Neuronal stem cell (in vitro differentiated cells): ENCODE results near the gene NUMA1.

ENCODE experiments used
- DNase-seq: peaks from one replicate; pipeline ENCODE4 v3.0.0-alpha.2; 2013; ENCODE audit warnings: low spot score
- H2AFZ ChIP-seq: one replicate; pipeline ENCODE4 v1.6.1; 2013; ENCODE audit warnings: mild to moderate bottlenecking, low read length, inconsistent platforms
- H2AK5ac ChIP-seq: 2 replicates; pipeline ENCODE4 v1.6.1; 2013; ENCODE audit warnings: low read depth, mild to moderate bottlenecking, inconsistent platforms, low read length, moderate library complexity, mixed read lengths
- H2BK120ac ChIP-seq: 2 replicates; pipeline ENCODE4 v1.6.1; 2013; ENCODE audit warnings: low read depth, mild to moderate bottlenecking, inconsistent platforms, low read length, moderate library complexity, mixed read lengths
- H2BK12ac ChIP-seq: one replicate; pipeline ENCODE4 v1.6.1; 2013; ENCODE audit warnings: low read length, inconsistent platforms
- H2BK15ac ChIP-seq: 2 replicates; pipeline ENCODE4 v1.6.1; 2013; ENCODE audit warnings: mild to moderate bottlenecking, low read length, inconsistent platforms, mixed read lengths
- H2BK5ac ChIP-seq: one replicate; pipeline ENCODE4 v1.6.1; 2013; ENCODE audit warnings: inconsistent platforms, mild to moderate bottlenecking, low read length, moderate library complexity
- H3K14ac ChIP-seq: one replicate; pipeline ENCODE4 v1.6.1; 2013; ENCODE audit warnings: low read length, inconsistent platforms
- H3K18ac ChIP-seq: 2 replicates; pipeline ENCODE4 v1.6.1; 2013; ENCODE audit warnings: low read length, inconsistent platforms
- H3K23ac ChIP-seq: 2 replicates; pipeline ENCODE4 v1.6.1; 2013; ENCODE audit warnings: low read depth, mild to moderate bottlenecking, mixed read lengths, low read length, inconsistent platforms; ENCODE audit not compliant: poor library complexity
- H3K27ac ChIP-seq: replicated peaks from 3 replicates; pipeline ENCODE4 v1.5.1; 2013; ENCODE audit warnings: low read length, inconsistent platforms
- H3K27me3 ChIP-seq, 3 experiments: 2 replicates each; pipeline ENCODE4 v1.6.1; 2013; ENCODE audit warnings: low read length in 3 of 3, mild to moderate bottlenecking in 2 of 3, inconsistent platforms in 1 of 3, low read depth in 1 of 3, mixed read lengths in 1 of 3, moderate library complexity in 1 of 3; ENCODE audit not compliant: control insufficient read depth in 3 of 3, insufficient read depth in 3 of 3
- H3K36me3 ChIP-seq, 2 donors: replicated peaks in 1 of 2; 2 replicates each; pipeline ENCODE4 v1.6.1; 2013; ENCODE audit warnings: low read length in 2 of 2; ENCODE audit not compliant: control insufficient read depth in 2 of 2, insufficient read depth in 2 of 2
- H3K4ac ChIP-seq: 2 replicates; pipeline ENCODE4 v1.6.1; 2013; ENCODE audit warnings: inconsistent platforms, mild to moderate bottlenecking, low read length, moderate library complexity
- H3K4me1 ChIP-seq, 2 donors: 1 replicate in 1 of 2; 2 replicates in 1 of 2; pipeline ENCODE4 v1.6.1; 2013; ENCODE audit warnings: low read length in 2 of 2, low read depth in 1 of 2; ENCODE audit not compliant: control insufficient read depth in 2 of 2, insufficient read depth in 1 of 2
- H3K4me2 ChIP-seq: one replicate; pipeline ENCODE4 v1.6.1; 2013; ENCODE audit warnings: mild to moderate bottlenecking, low read length, inconsistent platforms; ENCODE audit not compliant: insufficient read depth, poor library complexity, severe bottlenecking
- H3K4me3 ChIP-seq, 2 donors: 2 replicates each; pipeline ENCODE4 v1.5.1; 2013; ENCODE audit warnings: low read length in 2 of 2, mild to moderate bottlenecking in 2 of 2, inconsistent platforms in 1 of 2, moderate library complexity in 1 of 2
- H3K79me1 ChIP-seq: one replicate; pipeline ENCODE4 v1.6.1; 2013; ENCODE audit warnings: low read depth, mild to moderate bottlenecking, inconsistent platforms, low read length, moderate library complexity
- H3K9ac ChIP-seq: one replicate; pipeline ENCODE4 v1.6.1; 2013; ENCODE audit warnings: mild to moderate bottlenecking, low read depth, low read length, inconsistent platforms; ENCODE audit not compliant: poor library complexity
- H3K9me3 ChIP-seq, 2 donors: replicated peaks in 1 of 2; 2 replicates each; pipeline versions ENCODE3 to v1.6.1; 2013; ENCODE audit warnings: low read length in 2 of 2, mild to moderate bottlenecking in 2 of 2, inconsistent platforms in 1 of 2, low read depth in 1 of 2, mixed read lengths in 1 of 2, moderate library complexity in 1 of 2; ENCODE audit not compliant: control insufficient read depth in 2 of 2, insufficient read depth in 1 of 2
- H4K8ac ChIP-seq: one replicate; pipeline ENCODE4 v1.6.1; 2013; ENCODE audit warnings: low read depth, mild to moderate bottlenecking, inconsistent platforms, low read length, moderate library complexity
- H4K91ac ChIP-seq: one replicate; pipeline ENCODE4 v1.6.1; 2013; ENCODE audit warnings: low read length, low read depth, mild to moderate bottlenecking, inconsistent platforms; ENCODE audit not compliant: poor library complexity
- WGBS, 2 donors: extraction: QIAGEN DNeasy Blood & Tissue Kit; methylation state at CpG; one replicate each; pipeline ENCODE4 v1.1.7; 2013; ENCODE audit warnings: missing lambda C conversion rate in 2 of 2, mixed read lengths in 1 of 2; ENCODE audit not compliant: insufficient read length in 2 of 2, insufficient replicate concordance in 1 of 2; ENCODE audit errors: extremely low coverage in 2 of 2; 5-methylcytosine and 5-hydroxymethylcytosine counted together

Gene NUMA1

DNA sequence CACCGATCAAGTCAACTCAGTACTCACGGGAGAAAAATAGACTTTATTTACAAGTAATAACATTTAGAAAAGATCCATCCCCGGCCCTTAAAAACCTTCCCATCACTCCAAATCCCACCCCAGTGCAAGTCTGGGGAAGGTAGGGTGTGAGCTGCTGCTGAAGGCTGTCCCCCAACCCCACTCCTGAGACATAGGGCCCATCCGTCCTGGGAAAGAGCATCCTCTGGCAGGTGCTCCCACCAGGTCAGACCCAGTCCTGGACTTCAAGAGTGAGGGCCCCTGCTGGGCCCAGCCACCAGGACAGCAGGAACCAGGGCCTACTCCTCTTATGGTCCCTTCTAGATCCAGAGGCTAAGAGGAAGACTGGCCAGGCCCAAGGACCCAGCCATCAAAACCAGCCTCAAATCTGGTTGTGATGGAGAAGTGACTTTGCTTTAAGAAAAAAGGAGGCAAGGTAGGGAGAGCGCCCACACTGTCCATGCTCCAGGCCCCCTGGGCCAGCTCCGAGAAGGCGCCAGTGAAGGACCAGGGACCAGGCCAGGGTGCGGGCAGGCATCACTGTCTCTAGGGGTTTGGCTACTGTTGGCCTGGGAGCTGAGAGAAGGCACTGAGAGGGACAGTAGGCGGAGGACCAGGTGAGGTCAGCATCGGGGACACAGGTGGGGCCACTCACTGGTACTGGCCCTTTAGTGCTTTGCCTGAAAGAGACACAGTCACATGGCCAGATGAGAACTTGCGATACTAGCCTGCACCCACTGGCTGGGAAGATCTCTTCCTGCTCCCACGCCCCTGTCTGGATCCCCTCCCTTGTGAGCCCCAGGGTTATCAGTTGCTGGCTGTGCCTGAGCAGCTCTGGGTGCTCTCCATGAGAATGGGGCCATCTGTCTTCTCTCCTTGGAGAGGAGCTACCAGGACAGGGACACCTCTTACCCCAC, 77.2 kb downstream of the NUMA1 start:
- no peak overlapping the region for H3K4me3 ChIP-seq
- no peak overlapping the region for H4K8ac ChIP-seq
- H3K79me1 ChIP-seq = no peaks in the 10 kb centered on the region
- DNase-seq = no peak
- H3K4me2 ChIP-seq = no peak overlapping the region
- H3K27me3 ChIP-seq = no peaks in the 10 kb centered on the region
- WGBS, 2 donors = no CpG with 5 or more reads among the region's 12 CpGs
- no peak overlapping the region for H4K91ac ChIP-seq
- peak overlapping the region; percentile 70 for H2BK5ac ChIP-seq
- peak overlapping the region; percentile 48 for H3K23ac ChIP-seq
- peaks cover 0 to 3% of the 10 kb centered on the region in 2 donors for H3K4me1 ChIP-seq
- no peak overlapping the region for H3K9ac ChIP-seq
- H3K18ac ChIP-seq = no peak overlapping the region
- no peaks in the 10 kb centered on the region for H3K9me3 ChIP-seq
- no peak overlapping the region for H2BK120ac ChIP-seq
- H2BK15ac ChIP-seq = no peak overlapping the region
- H2BK12ac ChIP-seq = no peak overlapping the region
- no peak overlapping the region for H2AFZ ChIP-seq
- H3K14ac ChIP-seq = no peak overlapping the region
- no peak overlapping the region for H3K4ac ChIP-seq
- H3K36me3 ChIP-seq = peaks cover 68 to 96% of the 10 kb centered on the region in 2 donors
- no peak overlapping the region for H2AK5ac ChIP-seq
- no peak overlapping the region for H3K27ac ChIP-seq

DNA sequence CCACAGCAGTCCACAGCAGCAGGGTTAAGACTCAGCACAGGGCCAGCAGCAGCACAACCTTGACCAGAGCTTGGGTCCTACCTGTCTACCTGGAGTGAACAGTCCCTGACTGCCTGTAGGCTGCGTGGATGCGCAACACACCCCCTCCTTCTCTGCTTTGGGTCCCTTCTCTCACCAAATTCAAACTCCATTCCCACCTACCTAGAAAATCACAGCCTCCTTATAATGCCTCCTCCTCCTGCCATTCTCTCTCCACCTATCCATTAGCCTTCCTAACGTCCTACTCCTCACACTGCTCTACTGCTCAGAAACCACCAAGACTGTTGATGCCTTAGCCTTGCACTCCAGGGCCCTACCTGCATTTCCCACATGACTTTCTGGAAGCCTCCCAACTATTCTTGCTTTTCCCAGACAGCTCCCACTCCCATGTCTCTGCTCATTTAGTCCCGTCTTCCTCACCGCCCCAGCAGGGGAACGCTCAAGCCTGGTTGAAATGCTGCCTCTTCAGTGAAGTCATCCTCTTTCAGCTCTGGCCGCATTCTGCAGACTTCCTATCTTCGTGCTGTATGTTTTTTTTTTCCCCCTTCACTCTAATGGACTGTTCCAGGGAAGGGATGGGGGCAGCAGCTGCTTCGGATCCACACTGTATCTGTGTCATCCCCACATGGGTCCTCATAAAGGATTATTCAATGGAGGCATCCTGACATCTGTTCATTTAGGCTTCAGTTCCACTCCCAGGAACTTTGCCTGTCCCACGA, 78.3 kb downstream of the NUMA1 start:
- H2BK12ac ChIP-seq = no peak overlapping the region
- H2BK5ac ChIP-seq = no peak overlapping the region
- DNase-seq = no peak
- H4K91ac ChIP-seq = no peak overlapping the region
- no peaks in the 10 kb centered on the region for H3K9me3 ChIP-seq
- H3K4me3 ChIP-seq = no peak overlapping the region
- no peak overlapping the region for H3K27ac ChIP-seq
- no peak overlapping the region for H3K18ac ChIP-seq
- peaks cover 60 to 87% of the 10 kb centered on the region in 2 donors for H3K36me3 ChIP-seq
- H2AFZ ChIP-seq = no peak overlapping the region
- no peaks in the 10 kb centered on the region for H3K27me3 ChIP-seq
- H3K23ac ChIP-seq = peak overlapping the region; percentile 17
- H3K4ac ChIP-seq = no peak overlapping the region
- H3K4me2 ChIP-seq = no peak overlapping the region
- no CpG with 5 or more reads among the region's 10 CpGs for WGBS, 2 donors
- H2AK5ac ChIP-seq = no peak overlapping the region
- no peak overlapping the region for H3K14ac ChIP-seq
- no peaks in the 10 kb centered on the region for H3K79me1 ChIP-seq
- H2BK15ac ChIP-seq = no peak overlapping the region
- H2BK120ac ChIP-seq = no peak overlapping the region
- peak overlapping the region; percentile 7 for H4K8ac ChIP-seq
- peak overlapping the region; percentile 22 for H3K9ac ChIP-seq
- peaks cover 0 to 4% of the 10 kb centered on the region in 2 donors for H3K4me1 ChIP-seq

DNA sequence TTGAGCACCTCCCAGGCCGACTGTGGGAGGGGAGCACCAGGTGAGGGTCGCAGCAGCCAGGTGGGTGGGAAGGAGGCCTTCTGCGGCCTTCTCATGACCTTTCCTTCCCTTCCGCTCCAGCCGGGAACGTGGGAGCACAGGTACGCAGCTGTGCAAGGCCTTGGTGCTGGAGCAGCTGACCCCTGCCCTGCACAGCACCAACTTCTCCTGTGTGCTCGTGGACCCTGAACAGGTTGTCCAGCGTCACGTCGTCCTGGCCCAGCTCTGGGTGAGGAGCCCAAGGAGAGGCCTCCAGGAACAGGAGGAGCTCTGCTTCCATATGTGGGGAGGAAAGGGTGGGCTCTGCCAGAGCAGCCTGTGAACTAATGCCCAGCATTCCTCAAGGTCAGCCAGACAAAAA, 79.1 kb downstream of the NUMA1 start:
- Histone ChIP-seq H2AFZ (no peak overlapping the region), H3K18ac (no peak overlapping the region), H3K23ac (peak overlapping the region; percentile 61), H3K36me3 (peaks cover 54 to 80% of the 10 kb centered on the region in 2 donors), H3K14ac (no peak overlapping the region), H2AK5ac (no peak overlapping the region), H3K4me3 (no peak overlapping the region), H4K91ac (no peak overlapping the region), H3K9ac (no peak overlapping the region), H3K9me3 (no peaks in the 10 kb centered on the region), H3K27ac (no peak overlapping the region), H3K4me1 (peaks cover 0 to 4% of the 10 kb centered on the region in 2 donors), H2BK120ac (no peak overlapping the region), H3K4ac (no peak overlapping the region), H4K8ac (peak overlapping the region; percentile 7), H3K79me1 (no peaks in the 10 kb centered on the region), H2BK15ac (no peak overlapping the region), H3K27me3 (no peaks in the 10 kb centered on the region), H2BK5ac (no peak overlapping the region), H3K4me2 (no peak overlapping the region), H2BK12ac (no peak overlapping the region)
- DNase-seq = no peak
- WGBS, 2 donors = no CpG with 5 or more reads among the region's 11 CpGs
